IMR-90 (cell line): ENCODE measurements around the gene AKAP6. TPM values are rescaled to one million over a fixed set of nuclear protein-coding genes. Genes with fewer than 3 reads are reported as not detected.

Experiments used
- ATAC-seq: fragments of 200-7000 bp; cut with Tn5 transposase; 2 replicates; pipeline ENCODE4 v1.9.1; 2020; ENCODE audit warnings: low read depth, mild to moderate bottlenecking, moderate library complexity
- BruUV-seq: library from RNA; stranded (reverse); fragments of 400-500 nt; replicated peaks from 2 replicates; lab custom pipeline; 2021; lab: Mats Ljungman, UMichigan
- CTCF ChIA-PET: fragments of 300-600 bp; formaldehyde crosslinking; extraction: SDS; loops from one replicate; lab custom pipeline; 2021; ENCODE audit warnings: antibody characterized with exemption; lab: Yijun Ruan, JAX
- POLR2A ChIA-PET: fragments of 300-600 bp; sonication (Branson Sonifier 250); formaldehyde crosslinking; loops from one replicate; lab custom pipeline; 2022; ENCODE audit warnings: antibody characterized with exemption; ENCODE audit not compliant: unreplicated experiment; lab: Charles Lee
- DNase-seq: peaks from one replicate; pipeline ENCODE4 v3.0.0; 2013
- H2AFZ ChIP-seq: replicated peaks from 2 replicates; pipeline ENCODE3; 2013; ENCODE audit warnings: low read length, mild to moderate bottlenecking; ENCODE audit not compliant: poor library complexity
- H2AK5ac ChIP-seq: 2 replicates; pipeline ENCODE4 v1.6.1; 2013; ENCODE audit warnings: low read depth, low read length, inconsistent platforms
- H2AK9ac ChIP-seq: replicated peaks from 2 replicates; pipeline ENCODE3; 2013; ENCODE audit warnings: mild to moderate bottlenecking, low read depth, low read length, moderate library complexity; ENCODE audit not compliant: poor library complexity
- H2BK120ac ChIP-seq: 2 replicates; pipeline ENCODE4 v1.6.1; 2013; ENCODE audit warnings: low read depth, low read length, inconsistent platforms
- H2BK15ac ChIP-seq: 3 replicates; pipeline ENCODE4 v1.6.1; 2013; ENCODE audit warnings: low read depth, low read length, inconsistent platforms
- H2BK20ac ChIP-seq: 2 replicates; pipeline ENCODE4 v1.6.1; 2013; ENCODE audit warnings: low read depth, mild to moderate bottlenecking, inconsistent platforms, low read length, moderate library complexity
- H2BK5ac ChIP-seq: 2 replicates; pipeline ENCODE4 v1.6.1; 2013; ENCODE audit warnings: mild to moderate bottlenecking, low read depth, low read length, inconsistent platforms; ENCODE audit not compliant: poor library complexity, severe bottlenecking
- H3K14ac ChIP-seq: replicated peaks from 2 replicates; pipeline ENCODE4 v1.6.1; 2013; ENCODE audit warnings: low read depth, low read length, inconsistent platforms
- H3K18ac ChIP-seq: 2 replicates; pipeline ENCODE4 v1.6.1; 2013; ENCODE audit warnings: low read depth, low read length, control low read depth
- H3K23ac ChIP-seq: 2 replicates; pipeline ENCODE4 v1.6.1; 2013; ENCODE audit warnings: low read depth, low read length, inconsistent platforms
- H3K27ac ChIP-seq: 2 replicates; pipeline ENCODE4 v1.5.1; 2013; ENCODE audit warnings: mild to moderate bottlenecking, control low read depth, low read length; ENCODE audit not compliant: insufficient read depth
- H3K27me3 ChIP-seq: 2 replicates; pipeline ENCODE4 v1.6.1; 2013; ENCODE audit warnings: low read length; ENCODE audit not compliant: control insufficient read depth, insufficient read depth
- H3K36me3 ChIP-seq: 2 replicates; pipeline ENCODE4 v1.6.1; 2013; ENCODE audit warnings: low read length, mixed read lengths; ENCODE audit not compliant: control insufficient read depth, insufficient read depth
- H3K4ac ChIP-seq: 2 replicates; pipeline ENCODE4 v1.6.1; 2013; ENCODE audit warnings: low read depth, low read length, inconsistent platforms
- H3K4me1 ChIP-seq: 2 replicates; pipeline ENCODE4 v1.6.1; 2013; ENCODE audit warnings: low read length, mixed read lengths; ENCODE audit not compliant: control insufficient read depth, insufficient read depth
- H3K4me2 ChIP-seq: 2 replicates; pipeline ENCODE4 v1.6.1; 2013; ENCODE audit warnings: low read depth, mild to moderate bottlenecking, control low read depth, low read length, moderate library complexity
- H3K4me3 ChIP-seq: 2 replicates; pipeline ENCODE4 v1.5.1; 2013; ENCODE audit warnings: low read depth, mild to moderate bottlenecking, control low read depth, low read length, moderate library complexity; ENCODE audit not compliant: insufficient read depth
- H3K56ac ChIP-seq: 2 replicates; pipeline ENCODE4 v1.6.1; 2013; ENCODE audit warnings: low read length, inconsistent platforms; ENCODE audit not compliant: insufficient read depth; ENCODE audit errors: extremely low read depth
- H3K79me1 ChIP-seq, 2 experiments: 2 replicates each; pipeline ENCODE4 v1.6.1; 2013; ENCODE audit warnings: low read length in 2 of 2, inconsistent platforms in 1 of 2, low read depth in 1 of 2
- H3K9ac ChIP-seq: 2 replicates; pipeline ENCODE4 v1.6.1; 2013; ENCODE audit warnings: low read depth, low read length, control low read depth
- H3K9me1 ChIP-seq: 2 replicates; pipeline ENCODE4 v1.6.1; 2013; ENCODE audit warnings: low read length, inconsistent platforms; ENCODE audit not compliant: insufficient read depth
- H3K9me3 ChIP-seq: 2 replicates; pipeline ENCODE4 v1.6.1; 2013; ENCODE audit warnings: low read length; ENCODE audit not compliant: control insufficient read depth, insufficient read depth
- H4K20me1 ChIP-seq: 2 replicates; pipeline ENCODE4 v1.6.1; 2013; ENCODE audit warnings: low read length, inconsistent platforms; ENCODE audit not compliant: insufficient read depth
- H4K5ac ChIP-seq: 2 replicates; pipeline ENCODE4 v1.6.1; 2013; ENCODE audit warnings: mild to moderate bottlenecking, low read depth, low read length, control low read depth
- H4K8ac ChIP-seq, 2 experiments: 2 replicates each; pipeline ENCODE4 v1.6.1; 2013; ENCODE audit warnings: low read depth in 2 of 2, low read length in 2 of 2, control low read depth in 1 of 2, inconsistent platforms in 1 of 2
- H4K91ac ChIP-seq: 2 replicates; pipeline ENCODE4 v1.6.1; 2013; ENCODE audit warnings: low read depth, low read length, inconsistent platforms; ENCODE audit not compliant: insufficient read depth
- BHLHE40 ChIP-seq: fragments of 150-350 bp; IDR thresholded peaks from 2 replicates; pipeline ENCODE4 v1.6.1; 2016; ENCODE audit warnings: mild to moderate bottlenecking, low read depth, low read length
- CEBPB ChIP-seq: IDR thresholded peaks from 2 replicates; pipeline ENCODE4 v1.6.1; 2012; ENCODE audit warnings: low read depth, low read length, improper control_type of control experiment
- CHD1 ChIP-seq: IDR thresholded peaks from 2 replicates; pipeline ENCODE4 v1.6.1; 2012; ENCODE audit warnings: low read depth, low read length, improper control_type of control experiment
- CTCF ChIP-seq: conservative IDR thresholded peaks from 2 replicates; pipeline ENCODE4 v1.5.1; 2012; ENCODE audit warnings: mild to moderate bottlenecking, low read depth, low read length, improper control_type of control experiment
- ELK1 ChIP-seq: fragments of 150-350 bp; IDR thresholded peaks from 2 replicates; pipeline ENCODE4 v1.6.1; 2016; ENCODE audit warnings: low read depth, mild to moderate bottlenecking, low read length, moderate library complexity, borderline replicate concordance
- FOS ChIP-seq: fragments of 150-350 bp; IDR thresholded peaks from 2 replicates; pipeline ENCODE4 v1.6.1; 2016; ENCODE audit warnings: low read depth, low read length
- MAFK ChIP-seq: IDR thresholded peaks from 2 replicates; pipeline ENCODE4 v1.6.1; 2012; ENCODE audit warnings: low read depth, low read length, improper control_type of control experiment
- MAZ ChIP-seq: IDR thresholded peaks from 2 replicates; pipeline ENCODE4 v1.6.1; 2012; ENCODE audit warnings: low read depth, mild to moderate bottlenecking, low read length, improper control_type of control experiment, moderate library complexity, borderline replicate concordance
- MXI1 ChIP-seq: IDR thresholded peaks from 2 replicates; pipeline ENCODE4 v1.6.1; 2012; ENCODE audit warnings: low read depth, mild to moderate bottlenecking, low read length, moderate library complexity, borderline replicate concordance
- NFE2L2 ChIP-seq: fragments of 150-350 bp; IDR thresholded peaks from 2 replicates; pipeline ENCODE4 v1.6.1; 2016; ENCODE audit warnings: low read depth, mild to moderate bottlenecking, low read length
- POLR2A ChIP-seq: IDR thresholded peaks from 2 replicates; pipeline ENCODE4 v1.6.1; 2012; ENCODE audit warnings: mild to moderate bottlenecking, low read depth, low read length
- RAD21 ChIP-seq: IDR thresholded peaks from 2 replicates; pipeline ENCODE4 v1.6.1; 2012; ENCODE audit warnings: low read length, improper control_type of control experiment
- RCOR1 ChIP-seq: IDR thresholded peaks from 2 replicates; pipeline ENCODE4 v1.6.1; 2012; ENCODE audit warnings: mild to moderate bottlenecking, low read length, improper control_type of control experiment; ENCODE audit not compliant: insufficient replicate concordance
- RFX5 ChIP-seq: IDR thresholded peaks from 2 replicates; pipeline ENCODE4 v1.8.0; 2012; ENCODE audit warnings: low read depth, mild to moderate bottlenecking, low read length, moderate library complexity
- SMC3 ChIP-seq: fragments of 150-350 bp; IDR thresholded peaks from 2 replicates; pipeline ENCODE4 v1.6.1; 2016; ENCODE audit warnings: low read depth, mild to moderate bottlenecking, antibody characterized with exemption, low read length, moderate library complexity
- USF2 ChIP-seq: fragments of 150-350 bp; IDR thresholded peaks from 2 replicates; pipeline ENCODE4 v1.6.1; 2017; ENCODE audit warnings: mild to moderate bottlenecking, antibody characterized with exemption, low read length, low read depth
- WGBS, 2 experiments: methylation state at CpG; one replicate each; pipeline versions ENCODE4 v1.1.5 to v1.1.7; 2013; ENCODE audit warnings: missing lambda C conversion rate in 2 of 2; ENCODE audit not compliant: insufficient read length in 1 of 2; ENCODE audit errors: extremely low coverage in 2 of 2; 5-methylcytosine and 5-hydroxymethylcytosine counted together
- dilution Hi-C: fragments of 300-500 bp; cut with HindIII; formaldehyde crosslinking; loops from one replicate; pipeline ENCODE4 v1.14.3; 2018; ENCODE audit warnings: low sequenced_read_pairs; ENCODE audit not compliant: unreplicated experiment
- in situ Hi-C: fragments of 300-500 bp; cut with MboI; formaldehyde crosslinking; loops from 3 replicates; pipeline ENCODE4 v1.14.3; 2019; ENCODE audit warnings: low sequenced_read_pairs, inconsistent platforms, mixed read lengths
- intact Hi-C: fragments of 100-400 bp; cut with micrococcal nuclease; formaldehyde crosslinking; loops from 2 replicates; pipeline ENCODE4 v1.10.0; 2022
- polyA plus RNA-seq, 3 experiments: library from polyadenylated mRNA; depleted of rRNA; stranded (reverse); fragments of >200 nt; gene quantifications; 2 replicates each; pipeline ENCODE4 v1.2.3, GENCODE V29; 2012; ENCODE audit warnings: low replicate concordance in 1 of 3
- total RNA-seq: library from RNA; depleted of rRNA; stranded (reverse); fragments of >200 nt; gene quantifications from 2 replicates; pipeline ENCODE4 v1.2.3, GENCODE V29; 2012

Gene AKAP6
- total and polyA plus RNA-seq, 2 of the 4 experiments (the other 2 are of a cell fraction) = 0.22 to 1.6 TPM

- ChIA-PET POLR2A (no interaction called here), CTCF (no interaction called here)
- H3K79me1 ChIP-seq = no peaks in the 10 kb centered on the region
- no peak overlapping the region for H2AFZ ChIP-seq
- H3K4me2 ChIP-seq = no peak overlapping the region
- no peak overlapping the region for H2BK5ac ChIP-seq
- no peak overlapping the region for H2BK15ac ChIP-seq
- H3K18ac ChIP-seq = no peak overlapping the region
- H3K14ac ChIP-seq = no peak overlapping the region
- H3K36me3 ChIP-seq = no peaks in the 10 kb centered on the region
- H4K5ac ChIP-seq = no peak overlapping the region
- no peaks in the 10 kb centered on the region for H4K20me1 ChIP-seq
- intact Hi-C loops (no loop called here), in situ Hi-C loops (no loop called here), dilution Hi-C loops (no loop called here)
- H4K91ac ChIP-seq = no peak overlapping the region
- no peak overlapping the region for H3K56ac ChIP-seq
- H3K4me3 ChIP-seq = no peak overlapping the region
- no peak overlapping the region for H2AK9ac ChIP-seq
- no peak for ATAC-seq
- H3K4ac ChIP-seq = no peak overlapping the region
- DNase-seq = no peak
- BruUV-seq = no TSS peak
- no peaks in the 10 kb centered on the region for H3K9me1 ChIP-seq
- no peak overlapping the region for H2AK5ac ChIP-seq
- TF ChIP-seq CEBPB (no peak), ELK1 (no peak), MXI1 (no peak), BHLHE40 (no peak), SMC3 (no peak), RAD21 (no peak), RFX5 (no peak), MAFK (no peak), USF2 (no peak), RCOR1 (no peak), NFE2L2 (no peak), CHD1 (no peak), MAZ (no peak), POLR2A (no peak), FOS (no peak), CTCF (no peak)
- H3K23ac ChIP-seq = no peak overlapping the region
- WGBS, 2 experiments = no CpG with 5 or more reads among the region's 1 CpG
- no peak overlapping the region for H3K9ac ChIP-seq
- no peaks in the 10 kb centered on the region for H3K4me1 ChIP-seq
- H2BK20ac ChIP-seq = no peak overlapping the region
- H3K9me3 ChIP-seq = no peaks in the 10 kb centered on the region
- no peak overlapping the region for H4K8ac ChIP-seq
- no peaks in the 10 kb centered on the region for H3K27me3 ChIP-seq
- no peak overlapping the region for H2BK120ac ChIP-seq
- no peak overlapping the region for H3K27ac ChIP-seq
Observed at GRCh38 chr14:32654106-32654505, 325.0 kb downstream of the AKAP6 start.
